T-helper 2 cell treated with Interferon-gamma antibody and Interleukin-4, amounts not matched to agents 100 ng/mL and 5 ng/mL, for 36 hours (primary cell): ENCODE measurements around the gene PANX1. TPM values are rescaled to one million over a fixed set of nuclear protein-coding genes. Genes with fewer than 3 reads are reported as not detected.

Experiments
- total RNA-seq: library from RNA; stranded (reverse); gene quantifications from 2 replicates; pipeline ENCODE4 v1.2.3, GENCODE V29; 2022

The PANX1 gene
- total RNA-seq, 1 donor from 2014 or later, result 14.0 TPM

Other genes with a start within 250 kb of the PANX1 start
- not detected in 2 replicates for gene HEPHL1, start 107.5 kb upstream of the PANX1 start, total RNA-seq
- not detected in 2 replicates for gene IZUMO1R, start 175.7 kb downstream of the PANX1 start, total RNA-seq